GM18505 (cell line): ENCODE data around the gene ACO2.
"Not testable (repeated sequence)": the region's sequence is repeated elsewhere in the genome, so short reads cannot be mapped to it uniquely, and the experiment has no call there.

Experiments
- ATAC-seq: cut with Tn5 transposase; IDR thresholded peaks from one replicate; pipeline ENCODE4 v1.9.1; 2021; ENCODE audit not compliant: unreplicated experiment
- POLR2A ChIP-seq: IDR thresholded peaks from 4 replicates; pipeline ENCODE4 v1.6.1; 2011; ENCODE audit warnings: borderline replicate concordance; ENCODE audit not compliant: insufficient read depth, insufficient read length; ENCODE audit errors: extremely low read depth

The ACO2 gene

GRCh38 chr22:41468381-41469217 lies at the start of gene ACO2, which contains the start of gene PHF5A:
ACO2 (plus strand) TSS chr22:41469117; CDS start chr22:41469147, 30 bp downstream.
PHF5A (minus strand) TSS chr22:41468692; CDS start chr22:41468653, 39 bp downstream.
- peak; percentile 68 for TF ChIP-seq POLR2A
- ATAC-seq, result peak; percentile 87

- ATAC-seq, result no peak
- TF ChIP-seq POLR2A, result no peak
Observed at GRCh38 chr22:41425660-41426365, 43.1 kb upstream of the ACO2 start.

GRCh38 chr22:41429232-41429950 lies 39.5 kb upstream of the ACO2 start:
- no peak for ATAC-seq
- TF ChIP-seq POLR2A, result no peak

GRCh38 chr22:41429951-41430332 lies 39.0 kb upstream of the ACO2 start:
- no peak for ATAC-seq
- TF ChIP-seq POLR2A, result no peak

GRCh38 chr22:41431656-41432055 lies 37.3 kb upstream of the ACO2 start:
- no peak for TF ChIP-seq POLR2A
- no peak for ATAC-seq

GRCh38 chr22:41433480-41433879 lies 35.4 kb upstream of the ACO2 start:
- not testable (repeated sequence) for ATAC-seq

- not testable (repeated sequence) for ATAC-seq
Observed at GRCh38 chr22:41434361-41435003, 34.4 kb upstream of the ACO2 start.

GRCh38 chr22:41435560-41435959 lies 33.4 kb upstream of the ACO2 start:
- TF ChIP-seq POLR2A, result no peak
- no peak for ATAC-seq

GRCh38 chr22:41436322-41437113 lies 32.4 kb upstream of the ACO2 start:
- no peak for TF ChIP-seq POLR2A
- no peak for ATAC-seq

GRCh38 chr22:41437198-41437597 lies 31.7 kb upstream of the ACO2 start:
- TF ChIP-seq POLR2A, result no peak
- no peak for ATAC-seq

- ATAC-seq, result not testable (repeated sequence)
Observed at GRCh38 chr22:41440511-41440910, 28.4 kb upstream of the ACO2 start.

GRCh38 chr22:41442240-41442792 lies 26.6 kb upstream of the ACO2 start:
- no peak for TF ChIP-seq POLR2A
- no peak for ATAC-seq
